Measurements from ENCODE around the gene PYGB.

PYGB gene

GRCh38 chr20:25204550-25205276 lies 43.2 kb upstream of the PYGB start:
- ChIA-PET POLR2A (ENCODE audit: low non-redundant PET) (no interaction called here), CTCF (interaction anchor here (0.6 to 0.8 kb wide), 4 partner anchors 8 to 54 kb away, joined by 3 to 4 read pairs (median 3); partner anchors contain the start of genes ENTPD6 and PYGB)
- DNase-seq (ENCODE audit: low spot score) = no peak
- TF ChIP-seq CTCF (conservative IDR thresholded peaks at IDR 0.05; ENCODE audit: low read depth) = no peak
- H3K27ac ChIP-seq = peak overlapping the region; percentile 59

- TF ChIP-seq CTCF (conservative IDR thresholded peaks at IDR 0.05; ENCODE audit: low read depth) = no peak
- POLR2A ChIA-PET (ENCODE audit: low non-redundant PET) = no interaction called here
- no peak for DNase-seq (ENCODE audit: low spot score)
- CTCF ChIA-PET = interaction anchor here (0.6 to 0.7 kb wide), 2 partner anchors 9 to 53 kb away, joined by 3 to 4 read pairs; no protein-coding TSS in a partner anchor
- peak overlapping the region; percentile 59 for H3K27ac ChIP-seq
Observed at GRCh38 chr20:25205277-25206062, 42.4 kb upstream of the PYGB start.

- DNase-seq (ENCODE audit: low spot score) = no peak
- no peak for TF ChIP-seq CTCF (conservative IDR thresholded peaks at IDR 0.05; ENCODE audit: low read depth)
- ChIA-PET CTCF (no interaction called here), POLR2A (ENCODE audit: low non-redundant PET) (no interaction called here)
- peak overlapping the region; percentile 59 for H3K27ac ChIP-seq
Observed at GRCh38 chr20:25206063-25206403, 41.9 kb upstream of the PYGB start.

- ChIA-PET CTCF (interaction anchor here (0.7 kb wide), 1 partner anchor 141 kb away, joined by 3 read pairs; no protein-coding TSS in a partner anchor), POLR2A (ENCODE audit: low non-redundant PET) (no interaction called here)
- no peak for TF ChIP-seq CTCF (conservative IDR thresholded peaks at IDR 0.05; ENCODE audit: low read depth)
- no peak for DNase-seq (ENCODE audit: low spot score)
- no peak overlapping the region for H3K27ac ChIP-seq
Observed at GRCh38 chr20:25206548-25206947, 41.3 kb upstream of the PYGB start.

GRCh38 chr20:25207149-25207959 lies 40.5 kb upstream of the PYGB start:
- no peak for TF ChIP-seq CTCF (conservative IDR thresholded peaks at IDR 0.05; ENCODE audit: low read depth)
- no peak for DNase-seq (ENCODE audit: low spot score)
- POLR2A ChIA-PET (ENCODE audit: low non-redundant PET) = no interaction called here
- CTCF ChIA-PET = interaction anchor here (0.7 kb wide), 1 partner anchor 142 kb away, joined by 3 read pairs; no protein-coding TSS in a partner anchor
- H3K27ac ChIP-seq = peak overlapping the region; percentile 14

- ChIA-PET POLR2A (ENCODE audit: low non-redundant PET) (no interaction called here), CTCF (no interaction called here)
- no peak for DNase-seq (ENCODE audit: low spot score)
- H3K27ac ChIP-seq = peak overlapping the region; percentile 14
- no peak for TF ChIP-seq CTCF (conservative IDR thresholded peaks at IDR 0.05; ENCODE audit: low read depth)
Observed at GRCh38 chr20:25207960-25208534, 39.8 kb upstream of the PYGB start.
